ENCODE results near the gene XXYLT1.

The XXYLT1 gene

DNA sequence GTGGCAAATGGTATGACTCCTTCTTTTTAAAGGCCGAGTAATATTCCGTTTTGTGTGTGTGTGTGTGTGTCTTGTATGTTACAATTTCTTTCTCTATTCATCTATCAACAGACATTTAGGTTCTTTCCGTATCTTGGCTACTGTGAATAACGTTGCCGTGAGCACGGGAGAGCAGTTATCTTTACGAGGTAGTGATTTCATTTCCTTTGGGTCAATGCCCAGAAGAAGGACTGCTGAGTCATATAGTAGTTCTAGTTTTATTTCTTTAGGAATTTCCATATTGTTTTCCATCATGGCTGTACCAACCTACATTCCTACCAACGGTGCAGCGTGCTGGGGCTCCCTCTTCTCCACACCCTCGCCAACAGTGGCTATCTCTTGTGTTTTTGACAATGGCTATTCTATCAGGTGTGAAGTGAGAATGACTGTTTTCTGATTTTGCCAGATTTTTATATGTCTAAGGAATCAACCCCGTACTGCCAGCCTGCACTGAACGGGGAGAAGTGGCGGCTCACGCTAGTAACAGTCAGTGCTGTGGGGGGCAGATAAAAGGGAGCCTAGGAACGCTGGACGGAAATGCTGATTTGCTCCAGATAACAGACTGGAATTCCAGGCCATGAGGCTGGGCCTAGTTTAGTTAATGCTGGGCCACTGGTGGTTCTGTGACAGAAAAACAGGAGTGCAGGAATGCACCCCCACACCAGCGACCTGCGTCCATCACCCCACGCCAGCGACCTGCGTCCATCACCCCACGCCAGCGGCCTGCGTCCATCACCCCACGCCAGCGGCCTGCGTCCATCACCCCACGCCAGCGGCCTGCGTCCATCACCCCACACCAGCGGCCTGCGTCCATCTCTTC lies 168.1 kb downstream of the XXYLT1 start (continued):
- TF ChIP-seq ZFP69B (tag by site-specific recombination; IDR thresholded peaks at IDR 0.05) = peak; percentile 71; the same call in 1 of the 2 replicates
- TF ChIP-seq ZNF785 (tag by site-specific recombination; IDR thresholded peaks at IDR 0.05) = no peak
- TF ChIP-seq ZNF10 (tag by site-specific recombination; IDR thresholded peaks at IDR 0.05) = no peak
- no peak for TF ChIP-seq SCRT2 (tag by site-specific recombination; IDR thresholded peaks at IDR 0.05)
- TF ChIP-seq WT1 (tag by site-specific recombination; IDR thresholded peaks at IDR 0.05) = no peak
- TF ChIP-seq IKZF3 (tag by site-specific recombination; IDR thresholded peaks at IDR 0.05) = peak; percentile 94
- TF ChIP-seq KLF16 (tag by site-specific recombination; IDR thresholded peaks at IDR 0.05) = no peak
- TF ChIP-seq, protein P1, sequence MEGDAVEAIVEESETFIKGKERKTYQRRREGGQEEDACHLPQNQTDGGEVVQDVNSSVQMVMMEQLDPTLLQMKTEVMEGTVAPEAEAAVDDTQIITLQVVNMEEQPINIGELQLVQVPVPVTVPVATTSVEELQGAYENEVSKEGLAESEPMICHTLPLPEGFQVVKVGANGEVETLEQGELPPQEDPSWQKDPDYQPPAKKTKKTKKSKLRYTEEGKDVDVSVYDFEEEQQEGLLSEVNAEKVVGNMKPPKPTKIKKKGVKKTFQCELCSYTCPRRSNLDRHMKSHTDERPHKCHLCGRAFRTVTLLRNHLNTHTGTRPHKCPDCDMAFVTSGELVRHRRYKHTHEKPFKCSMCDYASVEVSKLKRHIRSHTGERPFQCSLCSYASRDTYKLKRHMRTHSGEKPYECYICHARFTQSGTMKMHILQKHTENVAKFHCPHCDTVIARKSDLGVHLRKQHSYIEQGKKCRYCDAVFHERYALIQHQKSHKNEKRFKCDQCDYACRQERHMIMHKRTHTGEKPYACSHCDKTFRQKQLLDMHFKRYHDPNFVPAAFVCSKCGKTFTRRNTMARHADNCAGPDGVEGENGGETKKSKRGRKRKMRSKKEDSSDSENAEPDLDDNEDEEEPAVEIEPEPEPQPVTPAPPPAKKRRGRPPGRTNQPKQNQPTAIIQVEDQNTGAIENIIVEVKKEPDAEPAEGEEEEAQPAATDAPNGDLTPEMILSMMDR (tag by site-specific recombination; IDR thresholded peaks at IDR 0.05) = no peak
- TF ChIP-seq ZEB2 (tag by site-specific recombination; IDR thresholded peaks at IDR 0.05) = peak; percentile 93
- TF ChIP-seq ZNF341 (tag by site-specific recombination; IDR thresholded peaks at IDR 0.05; ENCODE audit: low read depth) = no peak
- TF ChIP-seq ZNF311 (tag by site-specific recombination; IDR thresholded peaks at IDR 0.05; ENCODE audit: borderline replicate concordance) = no peak
- peak; percentile 85 for TF ChIP-seq OVOL3 (tag by site-specific recombination; IDR thresholded peaks at IDR 0.05)
- peak; percentile 78 for TF ChIP-seq SP7 (tag by site-specific recombination; IDR thresholded peaks at IDR 0.05)
- TF ChIP-seq, protein P2, sequence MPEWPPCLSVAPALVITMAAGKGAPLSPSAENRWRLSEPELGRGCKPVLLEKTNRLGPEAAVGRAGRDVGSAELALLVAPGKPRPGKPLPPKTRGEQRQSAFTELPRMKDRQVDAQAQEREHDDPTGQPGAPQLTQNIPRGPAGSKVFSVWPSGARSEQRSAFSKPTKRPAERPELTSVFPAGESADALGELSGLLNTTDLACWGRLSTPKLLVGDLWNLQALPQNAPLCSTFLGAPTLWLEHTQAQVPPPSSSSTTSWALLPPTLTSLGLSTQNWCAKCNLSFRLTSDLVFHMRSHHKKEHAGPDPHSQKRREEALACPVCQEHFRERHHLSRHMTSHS (tag by site-specific recombination; IDR thresholded peaks at IDR 0.05) = no peak
- TF ChIP-seq, protein P3, sequence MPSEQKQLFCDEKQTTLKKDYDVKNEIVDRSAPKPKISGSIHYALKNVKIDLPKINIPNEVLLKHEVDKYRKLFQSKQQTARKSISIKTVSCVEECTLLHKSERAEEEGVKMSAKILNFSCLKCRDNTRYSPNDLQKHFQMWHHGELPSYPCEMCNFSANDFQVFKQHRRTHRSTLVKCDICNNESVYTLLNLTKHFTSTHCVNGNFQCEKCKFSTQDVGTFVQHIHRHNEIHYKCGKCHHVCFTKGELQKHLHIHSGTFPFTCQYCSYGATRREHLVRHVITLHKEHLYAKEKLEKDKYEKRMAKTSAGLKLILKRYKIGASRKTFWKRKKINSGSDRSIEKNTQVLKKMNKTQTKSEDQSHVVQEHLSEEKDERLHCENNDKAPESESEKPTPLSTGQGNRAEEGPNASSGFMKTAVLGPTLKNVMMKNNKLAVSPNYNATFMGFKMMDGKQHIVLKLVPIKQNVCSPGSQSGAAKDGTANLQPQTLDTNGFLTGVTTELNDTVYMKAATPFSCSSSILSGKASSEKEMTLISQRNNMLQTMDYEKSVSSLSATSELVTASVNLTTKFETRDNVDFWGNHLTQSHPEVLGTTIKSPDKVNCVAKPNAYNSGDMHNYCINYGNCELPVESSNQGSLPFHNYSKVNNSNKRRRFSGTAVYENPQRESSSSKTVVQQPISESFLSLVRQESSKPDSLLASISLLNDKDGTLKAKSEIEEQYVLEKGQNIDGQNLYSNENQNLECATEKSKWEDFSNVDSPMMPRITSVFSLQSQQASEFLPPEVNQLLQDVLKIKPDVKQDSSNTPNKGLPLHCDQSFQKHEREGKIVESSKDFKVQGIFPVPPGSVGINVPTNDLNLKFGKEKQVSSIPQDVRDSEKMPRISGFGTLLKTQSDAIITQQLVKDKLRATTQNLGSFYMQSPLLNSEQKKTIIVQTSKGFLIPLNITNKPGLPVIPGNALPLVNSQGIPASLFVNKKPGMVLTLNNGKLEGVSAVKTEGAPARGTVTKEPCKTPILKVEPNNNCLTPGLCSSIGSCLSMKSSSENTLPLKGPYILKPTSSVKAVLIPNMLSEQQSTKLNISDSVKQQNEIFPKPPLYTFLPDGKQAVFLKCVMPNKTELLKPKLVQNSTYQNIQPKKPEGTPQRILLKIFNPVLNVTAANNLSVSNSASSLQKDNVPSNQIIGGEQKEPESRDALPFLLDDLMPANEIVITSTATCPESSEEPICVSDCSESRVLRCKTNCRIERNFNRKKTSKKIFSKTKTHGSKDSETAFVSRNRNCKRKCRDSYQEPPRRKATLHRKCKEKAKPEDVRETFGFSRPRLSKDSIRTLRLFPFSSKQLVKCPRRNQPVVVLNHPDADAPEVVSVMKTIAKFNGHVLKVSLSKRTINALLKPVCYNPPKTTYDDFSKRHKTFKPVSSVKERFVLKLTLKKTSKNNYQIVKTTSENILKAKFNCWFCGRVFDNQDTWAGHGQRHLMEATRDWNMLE (tag by site-specific recombination; conservative IDR thresholded peaks at IDR 0.05; ENCODE audit: low read depth) = no peak
- TF ChIP-seq ZNF830 (tag by site-specific recombination; IDR thresholded peaks at IDR 0.05; ENCODE audit: low read depth) = no peak
- TF ChIP-seq, protein P4, sequence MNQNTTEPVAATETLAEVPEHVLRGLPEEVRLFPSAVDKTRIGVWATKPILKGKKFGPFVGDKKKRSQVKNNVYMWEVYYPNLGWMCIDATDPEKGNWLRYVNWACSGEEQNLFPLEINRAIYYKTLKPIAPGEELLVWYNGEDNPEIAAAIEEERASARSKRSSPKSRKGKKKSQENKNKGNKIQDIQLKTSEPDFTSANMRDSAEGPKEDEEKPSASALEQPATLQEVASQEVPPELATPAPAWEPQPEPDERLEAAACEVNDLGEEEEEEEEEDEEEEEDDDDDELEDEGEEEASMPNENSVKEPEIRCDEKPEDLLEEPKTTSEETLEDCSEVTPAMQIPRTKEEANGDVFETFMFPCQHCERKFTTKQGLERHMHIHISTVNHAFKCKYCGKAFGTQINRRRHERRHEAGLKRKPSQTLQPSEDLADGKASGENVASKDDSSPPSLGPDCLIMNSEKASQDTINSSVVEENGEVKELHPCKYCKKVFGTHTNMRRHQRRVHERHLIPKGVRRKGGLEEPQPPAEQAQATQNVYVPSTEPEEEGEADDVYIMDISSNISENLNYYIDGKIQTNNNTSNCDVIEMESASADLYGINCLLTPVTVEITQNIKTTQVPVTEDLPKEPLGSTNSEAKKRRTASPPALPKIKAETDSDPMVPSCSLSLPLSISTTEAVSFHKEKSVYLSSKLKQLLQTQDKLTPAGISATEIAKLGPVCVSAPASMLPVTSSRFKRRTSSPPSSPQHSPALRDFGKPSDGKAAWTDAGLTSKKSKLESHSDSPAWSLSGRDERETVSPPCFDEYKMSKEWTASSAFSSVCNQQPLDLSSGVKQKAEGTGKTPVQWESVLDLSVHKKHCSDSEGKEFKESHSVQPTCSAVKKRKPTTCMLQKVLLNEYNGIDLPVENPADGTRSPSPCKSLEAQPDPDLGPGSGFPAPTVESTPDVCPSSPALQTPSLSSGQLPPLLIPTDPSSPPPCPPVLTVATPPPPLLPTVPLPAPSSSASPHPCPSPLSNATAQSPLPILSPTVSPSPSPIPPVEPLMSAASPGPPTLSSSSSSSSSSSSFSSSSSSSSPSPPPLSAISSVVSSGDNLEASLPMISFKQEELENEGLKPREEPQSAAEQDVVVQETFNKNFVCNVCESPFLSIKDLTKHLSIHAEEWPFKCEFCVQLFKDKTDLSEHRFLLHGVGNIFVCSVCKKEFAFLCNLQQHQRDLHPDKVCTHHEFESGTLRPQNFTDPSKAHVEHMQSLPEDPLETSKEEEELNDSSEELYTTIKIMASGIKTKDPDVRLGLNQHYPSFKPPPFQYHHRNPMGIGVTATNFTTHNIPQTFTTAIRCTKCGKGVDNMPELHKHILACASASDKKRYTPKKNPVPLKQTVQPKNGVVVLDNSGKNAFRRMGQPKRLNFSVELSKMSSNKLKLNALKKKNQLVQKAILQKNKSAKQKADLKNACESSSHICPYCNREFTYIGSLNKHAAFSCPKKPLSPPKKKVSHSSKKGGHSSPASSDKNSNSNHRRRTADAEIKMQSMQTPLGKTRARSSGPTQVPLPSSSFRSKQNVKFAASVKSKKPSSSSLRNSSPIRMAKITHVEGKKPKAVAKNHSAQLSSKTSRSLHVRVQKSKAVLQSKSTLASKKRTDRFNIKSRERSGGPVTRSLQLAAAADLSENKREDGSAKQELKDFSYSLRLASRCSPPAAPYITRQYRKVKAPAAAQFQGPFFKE (tag by site-specific recombination; IDR thresholded peaks at IDR 0.05; ENCODE audit: borderline replicate concordance) = no peak
- TF ChIP-seq SP3 (tag by site-specific recombination; IDR thresholded peaks at IDR 0.05) = no peak
- TF ChIP-seq ZNF214 (tag by site-specific recombination; IDR thresholded peaks at IDR 0.05; ENCODE audit: borderline replicate concordance) = no peak
- no peak for TF ChIP-seq ZNF354C (tag by site-specific recombination; IDR thresholded peaks at IDR 0.05; ENCODE audit: borderline replicate concordance, low read depth)
- TF ChIP-seq RBAK (tag by site-specific recombination; IDR thresholded peaks at IDR 0.05) = no peak
- TF ChIP-seq, protein P5, sequence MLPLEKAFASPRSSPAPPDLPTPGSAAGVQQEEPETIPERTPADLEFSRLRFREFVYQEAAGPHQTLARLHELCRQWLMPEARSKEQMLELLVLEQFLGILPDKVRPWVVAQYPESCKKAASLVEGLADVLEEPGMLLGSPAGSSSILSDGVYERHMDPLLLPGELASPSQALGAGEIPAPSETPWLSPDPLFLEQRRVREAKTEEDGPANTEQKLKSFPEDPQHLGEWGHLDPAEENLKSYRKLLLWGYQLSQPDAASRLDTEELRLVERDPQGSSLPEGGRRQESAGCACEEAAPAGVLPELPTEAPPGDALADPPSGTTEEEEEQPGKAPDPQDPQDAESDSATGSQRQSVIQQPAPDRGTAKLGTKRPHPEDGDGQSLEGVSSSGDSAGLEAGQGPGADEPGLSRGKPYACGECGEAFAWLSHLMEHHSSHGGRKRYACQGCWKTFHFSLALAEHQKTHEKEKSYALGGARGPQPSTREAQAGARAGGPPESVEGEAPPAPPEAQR (tag by site-specific recombination; IDR thresholded peaks at IDR 0.05) = no peak
- no peak for TF ChIP-seq ZNF202 (tag by site-specific recombination; IDR thresholded peaks at IDR 0.05; ENCODE audit: borderline replicate concordance)
- TF ChIP-seq HOXA7 (CRISPR knock-in tag; IDR thresholded peaks at IDR 0.05; ENCODE audit: borderline replicate concordance) = no peak
- TF ChIP-seq ZNF155 (tag by site-specific recombination; IDR thresholded peaks at IDR 0.05) = no peak

Measured in HEK293 (cell line).